ENCODE results near the gene IAH1.

DNA sequence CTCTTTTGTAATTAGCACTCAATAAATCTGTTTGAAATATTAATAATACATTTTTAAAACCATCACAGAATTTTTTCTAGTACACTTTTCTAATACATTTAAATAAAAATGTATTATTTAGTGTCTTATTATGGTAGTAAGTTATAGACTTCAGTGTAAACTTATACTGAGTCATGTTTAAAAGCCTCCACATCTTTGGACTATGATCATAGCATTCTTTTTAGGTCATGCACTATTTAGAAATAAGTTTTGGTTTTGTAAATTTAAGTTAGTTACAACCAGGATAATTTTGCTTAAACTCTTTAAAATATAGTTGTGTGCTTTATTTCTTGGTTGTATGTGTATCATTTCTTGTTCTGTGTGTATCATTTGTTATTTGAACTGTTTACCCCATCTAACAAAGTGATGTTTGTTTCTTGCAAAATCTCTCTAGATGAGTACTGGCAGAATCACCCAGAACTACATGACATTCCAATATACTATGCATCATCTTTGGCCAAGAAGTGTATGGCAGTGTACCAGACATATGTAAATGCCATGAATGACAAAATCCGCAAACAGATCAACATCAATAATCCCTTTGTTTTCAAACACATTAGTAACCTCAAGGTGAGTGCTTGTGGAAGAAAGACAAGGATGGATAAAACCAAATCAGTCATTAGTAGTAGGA is 34.2 kb upstream of the IAH1 start:
- TF ChIP-seq CTCF (conservative IDR thresholded peaks at IDR 0.05; ENCODE audit: low read depth in 2 of 2) = no peak
- no peak for TF ChIP-seq EZH2phosphoT487 (IDR thresholded peaks at IDR 0.05; ENCODE audit: unreplicated experiment)
- no peak for TF ChIP-seq POLR2AphosphoS5 (IDR thresholded peaks at IDR 0.05; ENCODE audit: low read depth)
- TF ChIP-seq, protein P1, sequence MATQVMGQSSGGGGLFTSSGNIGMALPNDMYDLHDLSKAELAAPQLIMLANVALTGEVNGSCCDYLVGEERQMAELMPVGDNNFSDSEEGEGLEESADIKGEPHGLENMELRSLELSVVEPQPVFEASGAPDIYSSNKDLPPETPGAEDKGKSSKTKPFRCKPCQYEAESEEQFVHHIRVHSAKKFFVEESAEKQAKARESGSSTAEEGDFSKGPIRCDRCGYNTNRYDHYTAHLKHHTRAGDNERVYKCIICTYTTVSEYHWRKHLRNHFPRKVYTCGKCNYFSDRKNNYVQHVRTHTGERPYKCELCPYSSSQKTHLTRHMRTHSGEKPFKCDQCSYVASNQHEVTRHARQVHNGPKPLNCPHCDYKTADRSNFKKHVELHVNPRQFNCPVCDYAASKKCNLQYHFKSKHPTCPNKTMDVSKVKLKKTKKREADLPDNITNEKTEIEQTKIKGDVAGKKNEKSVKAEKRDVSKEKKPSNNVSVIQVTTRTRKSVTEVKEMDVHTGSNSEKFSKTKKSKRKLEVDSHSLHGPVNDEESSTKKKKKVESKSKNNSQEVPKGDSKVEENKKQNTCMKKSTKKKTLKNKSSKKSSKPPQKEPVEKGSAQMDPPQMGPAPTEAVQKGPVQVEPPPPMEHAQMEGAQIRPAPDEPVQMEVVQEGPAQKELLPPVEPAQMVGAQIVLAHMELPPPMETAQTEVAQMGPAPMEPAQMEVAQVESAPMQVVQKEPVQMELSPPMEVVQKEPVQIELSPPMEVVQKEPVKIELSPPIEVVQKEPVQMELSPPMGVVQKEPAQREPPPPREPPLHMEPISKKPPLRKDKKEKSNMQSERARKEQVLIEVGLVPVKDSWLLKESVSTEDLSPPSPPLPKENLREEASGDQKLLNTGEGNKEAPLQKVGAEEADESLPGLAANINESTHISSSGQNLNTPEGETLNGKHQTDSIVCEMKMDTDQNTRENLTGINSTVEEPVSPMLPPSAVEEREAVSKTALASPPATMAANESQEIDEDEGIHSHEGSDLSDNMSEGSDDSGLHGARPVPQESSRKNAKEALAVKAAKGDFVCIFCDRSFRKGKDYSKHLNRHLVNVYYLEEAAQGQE (IDR thresholded peaks at IDR 0.05; ENCODE audit: unreplicated experiment) = no peak
- TF ChIP-seq JUNB (IDR thresholded peaks at IDR 0.05; ENCODE audit: unreplicated experiment) = no peak
- no peak for TF ChIP-seq CREB1 (CRISPR knock-in tag; IDR thresholded peaks at IDR 0.05; ENCODE audit: low read depth)
- no peak for TF ChIP-seq EZH2 (IDR thresholded peaks at IDR 0.05; ENCODE audit: low read depth, unreplicated experiment)
- no peak for TF ChIP-seq ZNF331 (CRISPR knock-in tag; IDR thresholded peaks at IDR 0.05; ENCODE audit: low read depth)
